HepG2 (cell line): Measurements from ENCODE around the gene OCSTAMP. TPM values are rescaled to one million over a fixed set of nuclear protein-coding genes. Genes with fewer than 3 reads are reported as not detected.
A peak's percentile ranks its signal among the peaks of the same experiment; 100 is the strongest.

Experiments used
- CEBPG ChIP-seq: IDR thresholded peaks from 2 replicates; pipeline ENCODE4 v1.6.1; 2016
- DR1 ChIP-seq: sonication (generic); formaldehyde crosslinking; IDR thresholded peaks from 2 replicates; pipeline ENCODE4 v1.8.0; 2021; ENCODE audit warnings: mild to moderate bottlenecking, missing genetic modification reagents, inconsistent platforms
- KAT8 ChIP-seq: IDR thresholded peaks from 2 replicates; pipeline ENCODE4 v1.6.1; 2016; ENCODE audit warnings: missing genetic modification reagents, missing compliant biosample characterization
- MAFK ChIP-seq, 2 experiments: IDR thresholded peaks in 1 of 2; conservative IDR thresholded peaks in 1 of 2; 2 replicates each; pipeline ENCODE4 v1.6.1; 2011; ENCODE audit warnings: improper control_type of control experiment in 2 of 2, low read length in 2 of 2
- MED1 ChIP-seq: sonication (generic); formaldehyde crosslinking; IDR thresholded peaks from 2 replicates; pipeline ENCODE4 v1.4.0; 2020; ENCODE audit warnings: missing genetic modification reagents
- RXRB ChIP-seq: IDR thresholded peaks from 2 replicates; pipeline ENCODE4 v1.6.1; 2016; ENCODE audit warnings: borderline replicate concordance, missing genetic modification reagents, missing compliant biosample characterization
- SKI ChIP-seq: fragments of 450-650 bp; IDR thresholded peaks from one replicate; pipeline ENCODE4 v1.6.1; 2018; ENCODE audit warnings: mild to moderate bottlenecking; ENCODE audit not compliant: partially characterized antibody
- TBL1XR1 ChIP-seq: fragments of 150-350 bp; IDR thresholded peaks from 2 replicates; pipeline ENCODE4 v1.6.1; 2014; ENCODE audit warnings: borderline replicate concordance, low read length; ENCODE audit not compliant: partially characterized antibody
- TEAD3 ChIP-seq: optimal IDR thresholded peaks from 2 replicates; pipeline ENCODE3; 2016; ENCODE audit warnings: borderline replicate concordance
- THAP11 ChIP-seq: IDR thresholded peaks from 2 replicates; pipeline ENCODE4 v1.6.1; 2016; ENCODE audit warnings: missing biosample characterization, missing genetic modification reagents
- ZBTB1 ChIP-seq: sonication (generic); formaldehyde crosslinking; IDR thresholded peaks from 2 replicates; pipeline ENCODE4 v1.4.0; 2020; ENCODE audit warnings: missing genetic modification reagents, borderline replicate concordance
- ZNF510 ChIP-seq: sonication (generic); formaldehyde crosslinking; IDR thresholded peaks from 2 replicates; pipeline ENCODE4 v1.4.0; 2020; ENCODE audit warnings: low read depth, mild to moderate bottlenecking, missing genetic modification reagents
- ZNF749 ChIP-seq: sonication (generic); formaldehyde crosslinking; IDR thresholded peaks from 2 replicates; pipeline ENCODE4 v1.8.0; 2022; ENCODE audit warnings: mild to moderate bottlenecking, missing genetic modification reagents, moderate library complexity, borderline replicate concordance
- ZNF773 ChIP-seq: sonication (generic); formaldehyde crosslinking; IDR thresholded peaks from 2 replicates; pipeline ENCODE4 v1.4.0; 2020; ENCODE audit warnings: missing genetic modification reagents, borderline replicate concordance
- polyA plus RNA-seq, 8 experiments: library from polyadenylated mRNA; depleted of rRNA in 3 of 8; stranded (reverse) in 7 of 8; unstranded in 1 of 8; fragments of >200 nt; fragmentation: Illumina TruSeq in 4 of 8; extraction: Trizol in 4 of 8; gene quantifications; 2 replicates each; pipeline versions ENCODE4 v1.2.1 to v1.2.3, GENCODE V29; 2011 to 2016; ENCODE audit warnings: low read depth in 4 of 8, missing spikeins in 1 of 8, mixed read lengths in 1 of 8; ENCODE audit not compliant: insufficient read depth in 1 of 8
- total RNA-seq, 5 experiments: library from RNA; depleted of rRNA; stranded (reverse); fragments of >200 nt; fragmentation: Illumina TruSeq; extraction: Trizol; gene quantifications; 2 replicates each; pipeline ENCODE4 v1.2.3, GENCODE V29; 2016; ENCODE audit warnings: low read depth in 1 of 5
- TF ChIP-seq, protein P1 (sequence below), 2 experiments: sonication (generic) in 1 of 2; formaldehyde crosslinking in 1 of 2; IDR thresholded peaks; 2 replicates each; pipeline versions ENCODE4 v1.6.1 to v1.9.0; 2014 to 2022; ENCODE audit warnings: antibody characterized with exemption in 1 of 2, borderline replicate concordance in 1 of 2, inconsistent platforms in 1 of 2, low read depth in 1 of 2, missing genetic modification reagents in 1 of 2
- TF ChIP-seq, protein P2 (sequence below): sonication (generic); formaldehyde crosslinking; IDR thresholded peaks from 2 replicates; pipeline ENCODE4 v1.8.1; 2023; ENCODE audit warnings: missing genetic modification reagents, mild to moderate bottlenecking, borderline replicate concordance
- TF ChIP-seq, protein P3 (sequence below): sonication (generic); formaldehyde crosslinking; IDR thresholded peaks from 2 replicates; pipeline ENCODE4 v1.4.0; 2020; ENCODE audit warnings: missing genetic modification reagents
- TF ChIP-seq, protein P4 (sequence below): sonication (generic); formaldehyde crosslinking; IDR thresholded peaks from 2 replicates; pipeline ENCODE4 v1.4.0; 2020; ENCODE audit warnings: missing genetic modification reagents, borderline replicate concordance

Gene OCSTAMP
- total and polyA plus RNA-seq, 2 of the 13 experiments (the other 11 are each of a cell fraction or from before 2014, with no cell fraction given): not detected

DNA sequence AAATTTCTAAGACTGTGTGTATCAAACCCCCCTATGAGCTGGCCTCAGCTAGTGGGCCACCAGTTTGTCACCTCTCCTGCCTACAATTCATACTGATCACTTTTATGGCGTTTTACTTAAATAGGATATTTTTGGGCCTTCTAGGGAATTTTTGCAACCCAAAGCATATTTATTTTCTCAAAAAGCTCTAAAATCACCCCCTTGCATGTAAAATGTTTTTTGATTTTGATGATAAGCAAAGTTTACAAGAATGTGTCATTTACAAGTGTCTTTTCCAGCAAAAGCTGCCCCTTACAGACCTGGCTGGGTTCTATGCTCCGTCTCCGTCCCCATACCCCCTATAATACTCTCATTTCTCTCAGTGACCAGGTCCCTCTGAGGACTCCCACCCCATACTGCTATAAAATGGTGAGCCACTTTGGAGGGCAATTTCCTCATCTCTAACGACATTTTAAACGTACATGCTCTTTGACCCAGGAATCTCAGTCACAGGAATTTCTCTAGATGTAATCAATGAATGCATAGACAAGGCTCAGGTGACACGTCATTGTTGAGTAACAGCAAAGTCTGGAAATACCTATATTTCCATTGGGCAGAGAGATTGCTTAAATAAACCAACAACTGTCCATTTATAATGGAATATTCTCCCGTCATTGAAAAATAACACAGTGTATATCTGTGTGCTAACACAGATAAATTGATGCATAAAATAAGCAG lies 13.9 kb upstream of the OCSTAMP start (continued):
- TF ChIP-seq, protein P1, sequence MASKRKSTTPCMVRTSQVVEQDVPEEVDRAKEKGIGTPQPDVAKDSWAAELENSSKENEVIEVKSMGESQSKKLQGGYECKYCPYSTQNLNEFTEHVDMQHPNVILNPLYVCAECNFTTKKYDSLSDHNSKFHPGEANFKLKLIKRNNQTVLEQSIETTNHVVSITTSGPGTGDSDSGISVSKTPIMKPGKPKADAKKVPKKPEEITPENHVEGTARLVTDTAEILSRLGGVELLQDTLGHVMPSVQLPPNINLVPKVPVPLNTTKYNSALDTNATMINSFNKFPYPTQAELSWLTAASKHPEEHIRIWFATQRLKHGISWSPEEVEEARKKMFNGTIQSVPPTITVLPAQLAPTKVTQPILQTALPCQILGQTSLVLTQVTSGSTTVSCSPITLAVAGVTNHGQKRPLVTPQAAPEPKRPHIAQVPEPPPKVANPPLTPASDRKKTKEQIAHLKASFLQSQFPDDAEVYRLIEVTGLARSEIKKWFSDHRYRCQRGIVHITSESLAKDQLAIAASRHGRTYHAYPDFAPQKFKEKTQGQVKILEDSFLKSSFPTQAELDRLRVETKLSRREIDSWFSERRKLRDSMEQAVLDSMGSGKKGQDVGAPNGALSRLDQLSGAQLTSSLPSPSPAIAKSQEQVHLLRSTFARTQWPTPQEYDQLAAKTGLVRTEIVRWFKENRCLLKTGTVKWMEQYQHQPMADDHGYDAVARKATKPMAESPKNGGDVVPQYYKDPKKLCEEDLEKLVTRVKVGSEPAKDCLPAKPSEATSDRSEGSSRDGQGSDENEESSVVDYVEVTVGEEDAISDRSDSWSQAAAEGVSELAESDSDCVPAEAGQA (IDR thresholded peaks at IDR 0.05; ENCODE audit: low read depth): peak; percentile 74; the same call in 1 of the 2 replicates
- TF ChIP-seq, protein P1 (CRISPR knock-in tag; IDR thresholded peaks at IDR 0.05; ENCODE audit: borderline replicate concordance): no peak
- TF ChIP-seq, protein P2, sequence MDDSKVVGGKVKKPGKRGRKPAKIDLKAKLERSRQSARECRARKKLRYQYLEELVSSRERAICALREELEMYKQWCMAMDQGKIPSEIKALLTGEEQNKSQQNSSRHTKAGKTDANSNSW (CRISPR knock-in tag): no peak
- TF ChIP-seq THAP11 (CRISPR knock-in tag): peak; percentile 53
- TF ChIP-seq TBL1XR1: peak; percentile 83
- TF ChIP-seq DR1 (CRISPR knock-in tag): no peak
- no peak for TF ChIP-seq ZBTB1
- TF ChIP-seq, protein P3, sequence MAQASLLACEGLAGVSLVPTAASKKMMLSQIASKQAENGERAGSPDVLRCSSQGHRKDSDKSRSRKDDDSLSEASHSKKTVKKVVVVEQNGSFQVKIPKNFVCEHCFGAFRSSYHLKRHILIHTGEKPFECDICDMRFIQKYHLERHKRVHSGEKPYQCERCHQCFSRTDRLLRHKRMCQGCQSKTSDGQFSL (CRISPR knock-in tag): no peak
- peak; percentile 87 for TF ChIP-seq CEBPG (CRISPR knock-in tag)
- TF ChIP-seq MED1 (CRISPR knock-in tag): no peak
- TF ChIP-seq SKI: peak; percentile 89
- TF ChIP-seq TEAD3: peak; percentile 86
- peak; percentile 45; the same call in 1 of the 2 replicates for TF ChIP-seq KAT8 (CRISPR knock-in tag)
- TF ChIP-seq ZNF510 (CRISPR knock-in tag): no peak
- TF ChIP-seq, protein P4, sequence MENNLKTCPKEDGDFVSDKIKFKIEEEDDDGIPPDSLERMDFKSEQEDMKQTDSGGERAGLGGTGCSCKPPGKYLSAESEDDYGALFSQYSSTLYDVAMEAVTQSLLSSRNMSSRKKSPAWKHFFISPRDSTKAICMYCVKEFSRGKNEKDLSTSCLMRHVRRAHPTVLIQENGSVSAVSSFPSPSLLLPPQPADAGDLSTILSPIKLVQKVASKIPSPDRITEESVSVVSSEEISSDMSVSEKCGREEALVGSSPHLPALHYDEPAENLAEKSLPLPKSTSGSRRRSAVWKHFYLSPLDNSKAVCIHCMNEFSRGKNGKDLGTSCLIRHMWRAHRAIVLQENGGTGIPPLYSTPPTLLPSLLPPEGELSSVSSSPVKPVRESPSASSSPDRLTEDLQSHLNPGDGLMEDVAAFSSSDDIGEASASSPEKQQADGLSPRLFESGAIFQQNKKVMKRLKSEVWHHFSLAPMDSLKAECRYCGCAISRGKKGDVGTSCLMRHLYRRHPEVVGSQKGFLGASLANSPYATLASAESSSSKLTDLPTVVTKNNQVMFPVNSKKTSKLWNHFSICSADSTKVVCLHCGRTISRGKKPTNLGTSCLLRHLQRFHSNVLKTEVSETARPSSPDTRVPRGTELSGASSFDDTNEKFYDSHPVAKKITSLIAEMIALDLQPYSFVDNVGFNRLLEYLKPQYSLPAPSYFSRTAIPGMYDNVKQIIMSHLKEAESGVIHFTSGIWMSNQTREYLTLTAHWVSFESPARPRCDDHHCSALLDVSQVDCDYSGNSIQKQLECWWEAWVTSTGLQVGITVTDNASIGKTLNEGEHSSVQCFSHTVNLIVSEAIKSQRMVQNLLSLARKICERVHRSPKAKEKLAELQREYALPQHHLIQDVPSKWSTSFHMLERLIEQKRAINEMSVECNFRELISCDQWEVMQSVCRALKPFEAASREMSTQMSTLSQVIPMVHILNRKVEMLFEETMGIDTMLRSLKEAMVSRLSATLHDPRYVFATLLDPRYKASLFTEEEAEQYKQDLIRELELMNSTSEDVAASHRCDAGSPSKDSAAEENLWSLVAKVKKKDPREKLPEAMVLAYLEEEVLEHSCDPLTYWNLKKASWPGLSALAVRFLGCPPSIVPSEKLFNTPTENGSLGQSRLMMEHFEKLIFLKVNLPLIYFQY (CRISPR knock-in tag): no peak
- peak; percentile 57; the same call in 1 of the 2 replicates for TF ChIP-seq RXRB (CRISPR knock-in tag)
- TF ChIP-seq ZNF749 (CRISPR knock-in tag): no peak
- TF ChIP-seq MAFK (conservative IDR thresholded peaks at IDR 0.05 in 1 of 2, IDR thresholded peaks at IDR 0.05 in 1 of 2; ENCODE audit: low read length in 2 of 2): peak in 1 of 2 experiments; percentile 59; a peak in 2 of 4 replicates
- no peak for TF ChIP-seq ZNF773 (CRISPR knock-in tag)
